GM12892 (cell line): Measurements from ENCODE around the gene SNRPD2.

ENCODE experiments used
- DNase-seq: peaks from one replicate; pipeline ENCODE4 v3.0.0; 2011; ENCODE audit not compliant: insufficient read length
- FAIRE-seq: peaks from 2 replicates; lab custom pipeline; 2011; peaks lifted over from hg19 to GRCh38; lab: Jason Lieb, UNC
- POLR2A ChIP-seq: IDR thresholded peaks from 2 replicates; pipeline ENCODE4 v1.6.1; 2011; ENCODE audit warnings: low read depth, low read length, control low read depth
- POLR2AphosphoS5 ChIP-seq: IDR thresholded peaks from 2 replicates; pipeline ENCODE4 v1.6.1; 2011; ENCODE audit warnings: low read depth, low read length, control low read depth
- TAF1 ChIP-seq: IDR thresholded peaks from 2 replicates; pipeline ENCODE4 v1.6.1; 2011; ENCODE audit warnings: low read depth, mild to moderate bottlenecking, control low read depth, low read length, borderline replicate concordance

SNRPD2 gene

DNA sequence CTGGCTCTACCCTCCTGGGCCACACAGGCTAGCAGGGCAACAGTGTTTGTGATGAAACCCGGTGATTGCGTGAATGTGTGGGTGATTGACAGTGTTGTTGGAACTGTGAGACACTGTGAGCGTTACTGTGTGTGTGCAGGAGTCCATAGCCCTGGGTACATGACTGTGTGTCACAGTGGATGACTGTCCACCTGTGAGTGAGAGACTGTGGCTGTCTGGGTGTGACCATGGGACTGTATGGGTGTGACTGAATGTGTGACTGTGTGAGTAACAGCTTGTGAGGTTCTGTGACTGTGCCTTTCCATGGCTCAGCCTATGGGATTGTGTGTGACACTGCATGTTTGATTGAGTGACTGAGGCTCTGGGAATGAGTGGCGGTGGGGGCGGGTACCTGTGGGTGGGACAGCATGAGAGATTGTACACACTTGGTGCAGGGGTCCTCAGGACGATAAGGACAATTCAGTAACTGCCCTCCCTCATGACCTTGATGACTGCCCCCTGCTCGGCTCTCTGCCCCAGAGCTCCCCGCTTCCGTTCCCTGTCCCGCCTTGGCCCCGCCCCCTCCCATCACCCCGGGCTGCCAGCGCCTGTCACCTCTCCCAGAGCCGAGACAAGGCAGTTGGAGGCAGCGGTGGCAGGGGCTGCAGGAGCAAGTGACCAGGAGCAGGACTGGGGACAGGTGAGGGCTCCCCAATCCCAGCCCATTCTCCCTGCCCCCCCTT is 24.0 kb downstream of the SNRPD2 start, which contains the start of gene GIPR:
Gene GIPR (plus strand): TSS at position 602 of the 722 bp plus-strand sequence. CDS start 1,300 bp downstream, outside the sequence.
- FAIRE-seq (peak; percentile 87), DNase-seq (peak; percentile 74)
- no peak for TF ChIP-seq TAF1
- no peak for TF ChIP-seq POLR2AphosphoS5
- TF ChIP-seq POLR2A = no peak; the same call in 1 of the 2 replicates

DNA sequence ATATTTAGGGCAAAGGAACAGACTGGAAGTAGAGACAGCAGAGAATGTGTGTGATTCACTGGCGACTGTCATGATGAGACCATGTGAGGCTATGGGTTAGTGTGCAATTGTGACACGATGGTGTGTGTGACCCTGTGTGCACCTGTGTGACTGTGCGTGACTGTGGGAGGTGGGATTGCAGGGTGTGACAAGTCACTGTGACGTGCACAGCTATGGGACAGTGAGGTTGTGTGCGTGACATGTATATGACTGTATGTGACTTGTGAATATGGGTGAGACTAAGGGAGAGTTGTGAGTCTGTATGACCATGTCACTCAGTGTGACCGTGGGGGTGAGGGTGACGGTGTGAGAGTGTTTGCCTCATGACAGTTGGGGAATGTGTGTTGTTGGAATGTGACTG is 27.2 kb downstream of the SNRPD2 start:
- TF ChIP-seq POLR2AphosphoS5 = no peak
- TF ChIP-seq TAF1 = no peak
- TF ChIP-seq POLR2A = no peak
- FAIRE-seq (no peak), DNase-seq (no peak)

DNA sequence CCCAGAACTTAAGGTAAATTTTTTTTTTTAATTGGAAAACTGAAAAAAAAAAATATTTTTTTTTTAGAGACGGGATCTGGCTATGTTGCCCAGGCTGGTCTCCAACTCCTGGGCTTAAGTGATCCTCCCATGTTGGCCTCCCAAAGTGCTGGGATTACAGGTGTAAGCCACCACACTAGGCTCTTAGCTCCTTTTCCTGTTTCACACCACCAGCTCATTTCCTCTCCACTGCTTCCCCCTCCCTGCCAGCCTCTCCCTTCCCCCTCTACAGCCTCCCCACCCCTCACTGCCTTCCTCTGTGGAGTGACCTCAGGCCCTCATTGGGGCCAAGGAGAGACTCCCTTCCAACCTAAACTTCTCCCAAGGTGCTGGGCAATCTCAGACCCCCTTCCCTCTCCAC is 28.0 kb downstream of the SNRPD2 start:
- no peak for FAIRE-seq
- DNase-seq = no peak
- no peak for TF ChIP-seq POLR2AphosphoS5
- no peak for TF ChIP-seq TAF1
- no peak for TF ChIP-seq POLR2A

DNA sequence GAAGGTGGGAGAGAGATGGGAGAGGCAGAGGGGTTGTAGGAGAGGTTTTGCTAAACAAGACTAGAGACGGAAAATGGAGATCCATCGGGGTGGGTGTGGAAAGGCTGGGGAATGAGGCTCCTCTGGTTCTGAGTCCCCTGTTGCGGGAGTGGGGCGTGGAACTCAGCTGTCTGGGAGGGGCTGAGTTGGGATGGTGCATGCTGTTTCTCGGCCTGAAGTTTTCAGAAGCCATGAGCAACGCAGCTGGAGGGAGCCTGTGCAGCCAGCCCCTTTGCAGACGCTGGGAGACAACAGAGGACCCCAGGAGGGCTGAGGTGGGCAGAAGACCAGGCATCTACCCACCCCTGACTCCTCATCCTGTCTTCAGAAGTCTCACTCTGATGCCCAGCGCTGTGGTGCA is 31.1 kb downstream of the SNRPD2 start:
- TF ChIP-seq TAF1 (no peak), POLR2AphosphoS5 (no peak), POLR2A (no peak)
- no peak for DNase-seq
- no peak for FAIRE-seq

DNA sequence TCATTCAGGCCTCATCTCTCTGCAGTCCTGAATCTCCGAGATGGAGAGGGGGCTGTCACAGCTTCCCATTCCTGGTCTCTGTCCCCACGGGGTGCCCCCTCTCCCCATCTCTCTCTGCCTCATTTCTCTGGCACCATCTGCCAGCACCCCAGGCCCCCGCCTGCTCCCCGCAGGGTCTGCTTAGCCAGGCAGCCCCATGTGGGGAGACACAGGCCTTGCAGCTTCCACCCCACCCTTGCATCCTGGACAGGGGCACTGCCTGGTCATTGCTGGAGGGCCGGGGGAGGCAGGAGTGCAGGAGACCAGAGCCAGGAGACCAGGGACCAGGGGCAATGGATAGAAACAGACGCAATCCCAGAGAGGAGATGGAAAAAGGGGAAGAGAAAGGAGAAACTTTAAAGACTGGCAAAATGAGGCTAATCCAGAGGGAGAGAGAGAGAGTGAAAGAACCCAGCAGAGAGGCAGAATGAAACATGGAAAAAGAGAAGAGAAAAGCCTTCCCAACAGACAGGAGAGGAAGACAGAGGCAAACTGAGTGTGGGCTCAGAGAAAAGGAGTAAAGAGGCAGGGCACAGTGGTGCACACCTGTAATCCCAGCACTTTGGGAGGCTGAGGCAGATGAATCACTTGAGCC is 32.5 kb downstream of the SNRPD2 start:
- FAIRE-seq (no peak), DNase-seq (no peak)
- TF ChIP-seq TAF1 (no peak), POLR2AphosphoS5 (no peak), POLR2A (no peak)

DNA sequence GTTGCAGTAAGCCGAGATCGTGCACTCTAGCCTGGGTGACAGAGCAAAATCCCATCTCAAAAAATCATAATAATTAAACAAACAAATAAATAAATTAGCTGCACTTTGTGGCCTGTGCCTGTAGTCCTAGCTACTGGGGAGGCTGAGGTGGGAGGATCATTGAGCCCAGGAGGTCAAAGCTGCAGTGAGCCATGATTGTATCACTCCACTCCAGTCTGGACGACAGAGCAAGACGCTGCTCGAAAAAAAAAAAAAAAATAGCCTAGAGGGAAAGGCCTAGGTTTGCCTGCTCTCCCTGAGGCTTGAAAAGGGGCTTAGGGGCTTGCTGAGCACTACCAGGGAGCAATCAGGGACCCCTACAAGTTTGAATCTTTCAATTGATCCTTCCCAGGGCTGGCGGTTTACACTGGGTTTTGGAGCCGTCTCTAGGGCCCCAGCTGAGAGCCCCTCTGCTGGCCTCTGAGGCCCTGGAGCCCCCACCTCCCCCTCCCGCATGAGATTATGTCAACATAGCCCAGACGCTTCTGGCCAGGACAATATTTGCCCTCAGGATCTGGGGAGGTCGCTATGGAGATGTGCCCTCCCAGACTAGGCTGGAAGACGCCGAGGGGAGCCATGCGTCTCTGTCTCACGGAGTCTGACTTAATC is 34.1 kb downstream of the SNRPD2 start:
- TF ChIP-seq POLR2A = no peak
- TF ChIP-seq TAF1 = no peak
- TF ChIP-seq POLR2AphosphoS5 = no peak
- no peak for FAIRE-seq
- no peak for DNase-seq

DNA sequence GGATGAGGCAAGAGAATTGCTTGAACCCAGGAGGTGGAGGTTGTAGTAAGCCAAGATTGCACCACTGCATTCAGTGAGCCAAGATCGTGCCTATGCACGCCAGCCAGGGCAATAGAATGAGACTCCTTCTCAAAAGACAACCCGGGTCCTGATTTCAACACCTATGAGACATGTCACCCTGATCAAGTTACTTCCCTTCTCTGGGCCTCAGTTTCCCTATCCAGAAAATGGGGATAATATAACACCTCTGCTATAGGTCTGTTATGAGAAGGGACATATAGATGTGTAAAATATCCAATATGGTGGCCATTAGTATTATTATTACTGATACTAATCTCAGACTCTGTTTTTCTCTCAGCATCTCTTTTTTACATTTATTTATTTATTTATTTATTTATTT is 36.7 kb downstream of the SNRPD2 start:
- FAIRE-seq = no peak
- no peak for DNase-seq
- TF ChIP-seq POLR2AphosphoS5 = no peak
- no peak for TF ChIP-seq POLR2A
- TF ChIP-seq TAF1 = no peak

GRCh38 chr19:45653634-45654033 is 38.1 kb downstream of the SNRPD2 start:
- no peak for TF ChIP-seq POLR2AphosphoS5
- TF ChIP-seq POLR2A = no peak
- no peak for TF ChIP-seq TAF1
- FAIRE-seq (no peak), DNase-seq (no peak)

- TF ChIP-seq TAF1 (no peak), POLR2A (no peak), POLR2AphosphoS5 (no peak)
- DNase-seq (no peak), FAIRE-seq (no peak)
Measured at GRCh38 chr19:45650722-45651121, 41.0 kb downstream of the SNRPD2 start.

GRCh38 chr19:45646345-45646698 is 45.4 kb downstream of the SNRPD2 start:
- no peak for FAIRE-seq
- TF ChIP-seq POLR2A (no peak), TAF1 (no peak), POLR2AphosphoS5 (no peak)
- no peak for DNase-seq

GRCh38 chr19:45645631-45646344 is 46.0 kb downstream of the SNRPD2 start:
- peak; percentile 84 for FAIRE-seq
- TF ChIP-seq TAF1 (no peak), POLR2AphosphoS5 (no peak), POLR2A (no peak)
- peak; percentile 91 for DNase-seq
